NOMO-1 treated with dmso at 0.1 percent for 144 hours (cell line): ENCODE data around the gene CDC40.

Source experiments
- DNase-seq: peaks from one replicate; lab custom pipeline; 2025; ENCODE audit not compliant: unreplicated experiment; lab: John Stamatoyannopoulos, UW

CDC40 gene

DNA sequence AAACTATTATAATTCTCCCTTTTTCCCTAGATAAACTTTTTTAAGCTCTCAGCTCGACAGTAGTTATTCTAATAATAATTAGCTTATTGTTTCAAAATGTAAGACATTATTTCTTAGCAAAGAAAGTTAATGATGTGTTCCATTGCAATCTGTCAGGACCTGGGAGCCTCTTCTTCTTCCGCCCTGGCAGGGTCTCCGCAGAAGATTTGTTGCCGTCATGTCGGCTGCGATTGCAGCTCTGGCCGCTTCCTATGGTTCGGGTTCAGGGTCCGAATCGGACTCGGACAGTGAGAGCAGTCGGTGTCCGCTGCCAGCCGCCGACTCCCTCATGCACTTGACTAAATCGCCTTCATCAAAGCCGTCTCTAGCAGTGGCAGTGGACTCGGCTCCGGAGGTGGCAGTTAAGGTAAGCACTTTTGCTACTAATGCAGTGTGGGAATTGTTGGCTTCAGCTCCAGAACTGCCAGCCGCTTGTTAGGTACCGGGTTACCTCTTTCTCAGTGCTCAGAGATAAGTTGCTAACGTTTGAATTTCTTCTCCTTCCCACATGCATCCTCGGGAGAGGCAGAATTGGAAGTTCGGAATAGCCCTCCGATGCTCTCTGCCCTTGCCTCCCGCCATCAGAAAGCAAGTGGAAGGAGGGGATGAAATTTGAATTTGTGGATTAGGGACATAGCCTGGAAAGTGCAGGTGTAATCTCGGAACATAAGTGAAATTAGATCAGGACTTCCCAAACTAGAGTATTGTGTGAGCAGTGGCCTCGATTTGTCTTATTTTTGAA, at the start of gene CDC40:
TSS of gene CDC40 (plus strand) at position 200 of the 781 bp plus-strand sequence. CDS start at position 218, 18 bp downstream.
- DNase-seq: peak; percentile 70

DNA sequence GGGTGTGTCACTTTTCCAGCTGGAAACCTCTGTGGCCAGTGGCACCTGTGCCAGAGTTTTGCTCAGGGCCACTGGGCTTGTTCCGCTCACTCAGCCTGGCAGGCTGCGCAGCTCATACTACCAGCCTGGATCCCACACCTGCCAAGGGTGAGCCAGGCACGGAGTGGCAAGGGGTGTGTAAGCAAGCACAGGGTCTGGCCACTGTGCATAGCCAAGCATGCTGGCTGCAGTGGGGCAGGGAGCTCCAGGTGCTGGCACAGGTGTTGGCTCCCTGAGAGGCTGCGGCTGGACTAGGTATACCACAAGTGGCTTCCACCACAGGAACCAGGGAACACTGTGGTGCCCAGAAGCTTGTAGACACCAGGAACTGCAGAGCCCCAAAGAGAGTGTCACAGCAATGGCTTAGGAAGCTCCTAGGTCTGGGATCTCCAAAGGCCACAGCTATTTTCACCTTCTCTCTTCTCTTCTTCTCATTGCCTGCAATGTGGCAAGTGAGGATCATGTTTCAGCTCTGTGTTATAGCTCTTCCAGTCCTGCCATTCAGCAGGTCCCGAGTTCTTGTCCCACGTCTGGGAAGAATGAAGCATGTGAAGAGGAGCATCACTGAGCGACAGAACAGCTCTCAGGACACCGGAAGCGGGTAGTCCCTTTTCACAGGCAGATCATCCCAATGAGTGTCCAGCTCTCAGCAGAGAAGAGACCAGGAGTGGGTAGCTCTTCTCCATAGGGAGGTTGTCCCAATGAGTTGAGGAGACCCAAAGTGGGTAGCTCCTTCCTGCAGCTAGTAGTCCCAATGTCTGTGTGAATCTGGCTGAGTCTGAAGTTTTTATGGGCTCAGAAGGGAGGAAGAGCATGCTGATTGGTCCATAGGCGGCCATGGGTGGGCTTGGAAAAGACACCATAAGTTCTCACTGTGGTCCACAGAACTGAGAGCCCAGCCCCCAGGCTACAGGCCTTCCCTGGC, 42.0 kb upstream of the CDC40 start:
- no peak for DNase-seq

DNA sequence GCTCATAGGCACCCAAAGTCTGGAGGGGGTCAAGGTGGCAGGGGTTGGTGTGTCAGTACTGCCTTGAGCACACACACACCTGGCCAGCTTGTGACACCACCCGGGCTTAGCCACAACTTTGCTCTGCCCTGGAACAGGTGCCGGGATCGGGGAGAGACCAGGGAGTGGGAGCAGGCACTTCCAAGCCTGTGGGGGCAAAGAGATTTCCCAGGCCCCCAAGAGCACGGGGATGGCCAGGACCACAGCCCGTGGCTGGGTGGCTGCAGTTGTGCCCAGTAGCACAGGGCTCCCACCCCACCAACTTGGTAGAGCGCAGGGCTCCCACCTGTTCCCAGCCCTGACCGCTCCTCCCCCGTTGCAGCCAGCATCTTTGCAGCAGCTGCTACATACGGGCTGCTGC, 41.2 kb upstream of the CDC40 start:
- no peak for DNase-seq

DNA sequence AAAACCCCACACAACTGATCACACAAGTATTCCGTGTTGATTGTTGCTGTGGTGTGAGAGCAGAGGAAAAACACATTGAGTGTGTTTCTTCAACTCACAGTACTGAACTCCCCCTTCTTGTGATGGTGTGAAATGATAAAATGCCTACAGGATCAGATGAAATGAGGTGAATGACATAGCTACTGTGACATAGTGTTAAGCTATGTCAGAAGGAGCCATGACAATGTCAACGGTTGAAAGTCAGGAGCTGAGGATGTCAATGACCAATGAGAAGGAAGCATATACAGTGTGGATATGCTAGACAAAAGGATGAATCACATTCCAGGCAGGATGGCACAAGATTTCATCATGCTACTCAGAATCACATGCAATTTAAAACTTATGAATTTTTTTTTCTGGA, 39.6 kb upstream of the CDC40 start:
- DNase-seq: no peak

DNA sequence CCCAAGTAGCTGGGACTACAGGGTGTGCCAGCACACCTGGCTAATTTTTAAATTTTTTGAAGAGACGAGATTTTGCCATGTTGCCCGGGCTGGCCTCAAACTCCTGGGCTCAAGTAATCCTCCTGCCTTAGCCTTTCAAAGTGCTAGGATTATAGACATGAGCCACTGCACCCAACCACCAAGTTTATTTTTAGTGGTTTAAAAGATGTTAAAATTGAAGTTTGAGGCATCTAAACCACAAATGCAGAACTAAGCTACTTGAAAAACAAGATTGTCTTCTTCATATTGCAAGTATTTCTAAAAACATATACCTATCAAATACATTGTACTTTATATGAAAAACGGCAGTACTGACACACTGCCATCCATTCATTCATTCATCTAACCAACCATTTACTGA, 32.4 kb upstream of the CDC40 start:
- DNase-seq: no peak

DNA sequence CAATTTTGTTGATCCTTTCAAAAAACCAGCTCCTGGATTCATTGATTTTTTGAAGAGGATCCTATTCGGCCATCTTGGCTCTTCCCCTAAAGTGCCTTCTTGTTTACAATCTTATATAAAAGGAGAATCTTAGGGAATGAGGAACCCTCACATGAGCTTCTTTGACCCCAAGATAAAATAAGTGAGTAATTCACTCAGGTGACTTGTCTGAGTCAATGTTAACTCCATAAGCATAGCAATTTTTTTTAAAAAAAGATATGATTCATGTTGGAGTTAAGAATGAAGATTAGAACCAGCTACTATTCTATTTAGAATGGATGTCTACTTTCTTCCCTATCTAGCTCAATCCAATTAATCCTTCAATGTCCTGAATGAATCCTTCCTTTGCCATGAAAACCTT, 21.7 kb upstream of the CDC40 start:
- DNase-seq: no peak

DNA sequence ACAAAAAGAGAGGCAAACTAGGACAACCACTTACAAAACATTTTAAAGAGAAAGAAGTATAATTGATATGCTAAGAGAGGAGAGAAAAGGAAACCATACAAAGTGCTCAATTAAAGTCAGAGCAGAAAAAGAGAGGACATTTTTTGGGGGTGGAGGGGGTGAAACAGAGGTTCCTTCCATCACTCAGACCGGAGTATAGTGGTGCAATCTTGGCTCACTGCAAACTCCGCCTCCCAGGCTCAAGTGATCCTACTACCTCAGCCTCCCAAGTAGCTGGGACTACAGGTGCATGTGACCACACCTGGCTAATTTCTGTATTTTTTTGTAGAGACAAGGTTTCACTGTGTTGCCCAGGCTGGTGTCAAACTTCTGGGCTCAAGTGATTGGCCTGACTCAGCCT, 10.1 kb upstream of the CDC40 start:
- DNase-seq: no peak

DNA sequence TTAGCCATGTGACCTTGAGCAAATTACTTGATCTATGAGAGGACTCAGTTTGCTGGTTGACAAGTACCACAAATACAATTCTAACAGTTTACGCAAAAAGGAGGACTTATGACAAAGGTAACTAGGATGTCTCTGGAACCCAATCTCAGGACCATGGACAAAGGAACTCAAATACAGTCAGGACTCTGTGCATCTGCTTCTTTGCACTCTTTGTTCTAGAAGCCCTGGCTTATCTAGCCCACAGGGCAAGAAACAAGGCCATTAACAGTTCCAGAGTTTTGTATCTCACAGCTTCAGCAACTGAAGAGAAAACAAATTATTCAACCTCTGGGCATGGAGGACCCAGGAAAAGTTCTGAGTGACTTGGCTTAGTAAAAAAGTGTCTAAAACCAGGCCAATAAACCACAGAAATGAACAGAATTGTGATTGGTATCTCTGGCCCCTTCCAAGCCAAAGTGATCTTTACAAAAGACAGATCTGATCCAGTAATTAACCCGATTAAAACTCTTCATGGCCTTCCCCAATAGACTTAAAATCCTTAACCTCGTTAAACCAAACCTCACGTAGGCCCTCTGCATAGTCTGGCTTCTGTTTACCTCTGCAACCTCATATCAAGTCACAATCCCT, 6.6 kb upstream of the CDC40 start:
- no peak for DNase-seq

DNA sequence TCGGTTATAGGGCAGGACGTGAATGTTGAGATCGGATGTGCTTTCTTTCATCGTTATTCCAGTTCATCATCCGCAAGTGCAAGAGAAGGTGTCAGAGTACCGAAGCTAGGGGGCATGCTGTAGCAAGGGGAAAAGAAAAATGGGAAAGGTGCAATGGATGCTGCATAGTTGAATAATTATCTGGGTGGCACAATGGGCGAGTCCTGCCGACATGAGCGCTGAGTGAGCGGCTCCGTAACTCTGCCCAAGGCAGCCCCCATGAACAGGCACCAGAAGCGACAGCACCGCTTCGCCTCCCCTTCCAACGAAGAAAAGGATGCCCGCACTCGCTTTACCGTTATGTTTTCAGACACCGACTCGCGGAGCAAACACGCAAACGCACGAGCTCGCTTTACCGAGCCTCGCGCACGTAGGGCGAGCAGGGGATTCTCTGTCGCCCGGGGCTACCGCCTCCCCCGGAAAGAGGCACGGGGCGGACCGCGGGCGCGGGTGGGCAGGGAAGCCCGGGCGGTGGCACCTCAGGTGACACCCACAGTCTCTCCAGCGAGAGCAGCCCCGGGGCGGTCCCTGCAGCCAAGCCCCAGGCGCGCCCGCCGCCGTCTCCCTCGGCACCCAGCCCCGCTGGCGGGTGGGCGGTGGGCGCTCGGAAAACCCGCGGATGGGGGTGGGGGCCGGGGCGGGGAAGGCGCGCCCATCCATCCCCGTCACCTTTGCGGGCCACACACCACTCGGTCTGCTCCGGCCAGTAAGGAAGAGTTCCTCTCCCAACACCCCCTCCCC, 1.4 kb upstream of the CDC40 start:
- DNase-seq: peak; percentile 3

DNA sequence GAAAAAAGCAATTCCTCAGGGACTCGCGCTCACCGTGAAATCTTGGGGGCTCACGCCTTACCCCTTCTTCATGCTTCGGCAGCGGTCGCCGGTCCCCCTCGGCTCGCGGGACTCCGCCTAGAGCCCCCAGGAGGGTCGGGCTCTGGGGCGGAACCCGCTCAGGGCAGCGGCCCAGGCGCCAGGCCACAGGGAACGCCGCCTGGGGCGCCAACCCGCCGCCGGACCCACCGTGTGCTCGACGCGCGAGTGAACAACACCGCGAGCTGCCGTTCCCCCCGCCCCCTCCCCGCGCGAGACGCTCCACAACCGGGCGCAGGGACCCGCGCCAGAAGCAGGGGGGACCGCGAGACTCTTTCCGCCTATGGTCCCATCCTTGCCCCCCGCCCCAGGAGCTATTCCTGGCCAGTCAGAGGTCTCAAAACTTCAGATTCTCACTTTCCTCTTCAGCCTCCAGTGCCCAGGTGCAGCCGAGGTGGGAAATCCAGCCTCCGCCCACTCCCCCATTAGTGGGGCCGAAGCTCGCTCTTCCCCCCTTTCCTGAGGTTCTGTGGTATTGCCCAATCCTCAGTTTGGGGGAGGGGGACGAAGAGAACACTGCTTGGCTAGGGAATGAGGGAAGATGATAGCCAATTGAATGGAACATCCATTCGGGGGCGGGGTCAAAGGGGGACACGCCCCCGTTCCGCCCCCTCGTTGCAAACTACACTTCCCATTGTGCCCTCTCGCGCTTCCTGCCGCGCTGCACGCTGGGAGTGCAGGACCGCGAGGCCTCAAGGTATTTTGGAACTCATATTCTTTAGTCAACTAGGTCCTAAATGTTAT, 610 bp upstream of the CDC40 start, which contains the start of gene WASF1:
TSS of gene WASF1 (minus strand) at position 265 of the 822 bp plus-strand sequence. CDS start 52,069 bp downstream, outside the sequence.
- DNase-seq: peak; percentile 86

DNA sequence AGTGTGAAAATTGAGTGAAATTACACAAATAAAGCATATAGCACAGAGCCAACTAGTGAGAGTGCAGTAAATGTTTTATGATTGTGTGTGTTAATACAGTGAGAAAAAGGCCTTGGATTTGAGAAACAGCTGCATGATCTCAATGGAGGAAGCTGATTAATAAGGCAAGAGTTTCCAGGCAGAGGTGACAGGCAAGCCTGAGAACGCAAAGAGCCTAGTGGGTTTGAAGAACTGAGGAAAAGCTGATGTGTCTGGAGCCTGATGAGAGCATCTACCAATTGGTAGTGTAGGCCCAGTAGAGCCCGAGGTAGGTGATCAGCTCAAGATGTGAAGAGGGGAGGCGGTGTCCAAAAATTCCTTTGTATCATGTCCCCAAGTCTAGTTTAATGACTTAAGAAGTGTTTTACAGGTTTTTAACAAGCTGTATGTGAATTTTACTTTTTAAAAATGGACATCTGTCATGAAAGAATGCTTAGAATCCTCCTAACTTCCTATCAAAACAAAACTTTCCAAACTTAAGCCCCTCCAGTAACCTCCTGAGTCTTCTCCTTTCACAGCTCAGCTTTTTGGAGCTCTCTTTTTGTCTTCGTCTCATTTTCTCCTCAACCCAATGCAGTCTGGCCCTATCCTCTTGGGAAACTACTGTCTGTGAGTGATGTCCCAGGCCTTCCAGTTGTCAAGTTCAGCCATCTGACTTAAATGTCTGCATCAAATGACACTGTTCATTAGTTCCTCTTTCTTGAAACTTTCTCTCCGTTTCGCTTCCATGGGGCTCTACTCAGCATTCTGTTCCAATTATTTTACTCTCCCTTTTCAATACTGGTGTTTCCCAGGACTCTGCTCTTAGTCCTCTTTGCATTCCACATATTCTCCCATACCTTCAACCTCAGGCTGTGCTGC, 1.2 kb downstream of the CDC40 start:
- DNase-seq: peak; percentile 42

DNA sequence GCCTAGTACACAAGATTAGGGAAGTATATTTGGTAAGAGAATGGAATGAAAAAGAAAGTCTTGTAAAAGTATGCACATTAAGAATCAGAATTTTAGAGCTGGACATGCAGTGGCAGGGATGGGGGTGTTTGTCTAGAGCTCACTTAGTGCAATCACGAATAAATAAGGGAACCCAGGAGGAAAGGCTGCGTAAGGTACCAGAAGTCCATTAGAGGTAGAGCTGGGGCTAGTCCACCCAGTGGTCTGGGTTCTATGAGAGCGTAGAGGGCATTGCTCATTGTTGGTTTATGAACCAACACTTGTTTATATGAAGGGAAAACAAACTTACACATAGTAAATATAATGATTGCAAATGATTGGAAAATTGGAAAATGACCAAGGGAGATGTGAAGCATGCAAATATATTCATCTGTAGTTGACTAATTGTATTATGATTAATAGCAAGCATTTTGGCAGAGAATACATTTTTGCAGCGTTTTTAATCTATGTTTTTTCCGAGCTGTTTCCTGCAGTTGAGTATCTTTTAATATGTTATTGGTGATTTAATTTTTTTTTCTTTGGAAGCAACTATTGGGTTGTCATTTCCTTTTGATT, 3.2 kb downstream of the CDC40 start:
- no peak for DNase-seq

DNA sequence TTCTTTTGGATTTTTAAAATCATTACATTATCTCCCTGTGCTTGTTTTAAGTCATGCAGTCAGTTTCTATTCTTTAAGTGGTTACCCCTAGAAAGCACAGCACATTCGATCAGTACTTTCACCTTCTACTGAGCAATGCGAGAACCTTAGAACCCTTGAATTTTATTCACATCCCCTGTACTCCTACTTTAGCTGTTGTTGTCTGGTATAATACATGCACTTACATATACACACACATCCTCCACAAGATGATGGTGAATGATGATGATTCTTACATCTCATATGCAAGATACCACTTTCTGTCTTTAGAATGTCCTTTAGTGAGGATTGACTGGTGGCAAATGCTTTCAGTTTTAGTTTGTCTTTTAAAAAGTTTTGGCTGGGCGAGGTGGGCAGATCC, 5.7 kb downstream of the CDC40 start:
- DNase-seq: no peak

DNA sequence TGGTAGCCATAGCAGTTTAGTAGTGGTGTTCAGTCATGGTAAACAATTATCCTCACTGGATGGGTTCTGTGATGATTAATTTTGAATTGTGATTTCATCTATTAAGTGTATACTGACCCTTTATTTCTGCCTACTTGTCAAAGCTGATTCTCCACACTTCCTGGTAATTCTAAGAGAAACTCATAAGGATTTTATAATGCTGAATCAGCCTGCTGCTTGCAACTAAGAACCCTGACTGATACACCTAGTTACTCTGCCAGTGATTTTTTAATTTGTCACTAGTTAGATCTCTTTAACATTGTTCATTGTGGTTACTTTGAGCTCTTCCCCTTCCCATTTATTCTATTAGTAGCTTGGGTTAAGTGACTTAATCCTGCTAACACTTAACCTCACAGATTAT, 8.6 kb downstream of the CDC40 start:
- DNase-seq: no peak

DNA sequence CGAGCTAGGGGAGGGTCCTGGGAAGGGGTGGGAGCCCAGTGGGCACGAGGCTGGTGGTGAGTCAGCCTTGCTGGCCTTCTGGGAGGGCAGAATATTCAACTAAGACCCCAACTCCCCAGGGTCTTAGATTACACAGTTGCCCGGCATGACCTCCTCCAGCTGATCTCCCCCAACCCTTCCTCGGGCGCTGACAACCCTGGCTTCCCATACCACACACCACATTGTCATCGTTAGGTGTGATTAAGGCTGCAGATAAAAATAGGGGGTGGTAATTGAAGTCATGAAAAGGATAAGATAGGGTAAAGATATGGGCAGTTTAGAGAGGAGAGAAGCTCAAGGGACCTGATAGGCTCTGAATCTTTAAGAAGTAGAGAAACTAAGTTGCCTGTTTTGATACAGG, 10.5 kb downstream of the CDC40 start:
- no peak for DNase-seq

DNA sequence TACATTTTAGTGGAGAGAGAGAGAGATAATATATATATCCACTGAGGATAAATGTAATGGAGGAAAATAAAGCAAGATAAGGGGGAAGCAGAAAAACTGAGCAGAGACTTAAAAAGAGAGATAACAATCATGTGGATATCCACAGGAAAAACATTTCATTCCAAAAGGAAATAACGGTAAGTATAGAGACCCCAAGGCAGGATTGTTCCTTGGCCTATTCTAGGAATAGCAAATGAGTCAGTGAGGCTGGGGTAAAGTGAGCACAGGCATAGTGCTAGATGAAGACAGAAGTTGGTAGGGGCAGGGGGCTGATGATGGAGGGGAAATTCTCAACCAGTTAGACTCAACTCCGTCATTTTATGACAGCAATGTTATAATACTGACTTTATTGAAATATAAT, 11.2 kb downstream of the CDC40 start:
- no peak for DNase-seq

DNA sequence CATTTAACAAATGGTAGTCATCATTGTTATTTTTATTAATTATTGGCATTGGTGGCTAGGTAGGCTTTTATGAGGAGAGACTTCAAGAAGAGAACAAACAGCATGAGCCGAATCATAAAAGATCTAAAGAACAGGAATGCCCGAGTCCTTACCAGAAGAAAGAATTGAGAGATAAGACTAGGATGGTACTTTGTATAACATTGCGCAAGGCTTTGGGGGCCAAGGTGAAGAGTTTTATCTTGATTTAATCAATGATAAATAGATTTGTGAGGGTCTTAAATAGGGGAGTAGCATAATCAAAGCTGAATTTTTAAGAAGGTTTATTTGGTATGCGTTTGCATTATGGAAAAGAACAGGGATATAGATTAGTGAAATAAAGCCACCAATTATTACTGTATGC, 15.4 kb downstream of the CDC40 start:
- no peak for DNase-seq

DNA sequence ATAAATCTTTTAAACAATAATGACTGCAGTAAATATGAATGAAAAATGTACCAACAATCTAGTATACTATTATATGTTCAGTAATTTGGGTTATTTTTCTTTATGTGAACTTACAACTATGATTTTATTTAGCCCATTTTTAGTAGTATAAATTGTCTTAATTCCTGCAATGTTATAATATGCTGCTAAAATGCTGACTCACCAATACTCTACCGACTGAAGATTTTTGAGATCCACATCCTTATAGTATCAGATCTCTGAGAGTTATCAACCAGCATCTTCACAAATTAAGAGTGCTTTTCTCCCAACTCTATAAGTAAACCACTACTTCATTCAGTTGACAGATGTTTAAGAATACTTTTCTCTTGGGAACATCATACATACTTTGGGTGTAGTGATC, 16.6 kb downstream of the CDC40 start:
- DNase-seq: no peak
